GM21717 (cell line): ENCODE measurements around the gene OTOP3.
"Not testable (repeated sequence)": the region's sequence is repeated elsewhere in the genome, so short reads cannot be mapped to it uniquely, and the experiment has no call there.

Experiments
- ATAC-seq: cut with Tn5 transposase; IDR thresholded peaks from one replicate; pipeline ENCODE4 v1.9.1; 2021; ENCODE audit warnings: mild to moderate bottlenecking, moderate library complexity; ENCODE audit not compliant: unreplicated experiment

OTOP3 gene

DNA sequence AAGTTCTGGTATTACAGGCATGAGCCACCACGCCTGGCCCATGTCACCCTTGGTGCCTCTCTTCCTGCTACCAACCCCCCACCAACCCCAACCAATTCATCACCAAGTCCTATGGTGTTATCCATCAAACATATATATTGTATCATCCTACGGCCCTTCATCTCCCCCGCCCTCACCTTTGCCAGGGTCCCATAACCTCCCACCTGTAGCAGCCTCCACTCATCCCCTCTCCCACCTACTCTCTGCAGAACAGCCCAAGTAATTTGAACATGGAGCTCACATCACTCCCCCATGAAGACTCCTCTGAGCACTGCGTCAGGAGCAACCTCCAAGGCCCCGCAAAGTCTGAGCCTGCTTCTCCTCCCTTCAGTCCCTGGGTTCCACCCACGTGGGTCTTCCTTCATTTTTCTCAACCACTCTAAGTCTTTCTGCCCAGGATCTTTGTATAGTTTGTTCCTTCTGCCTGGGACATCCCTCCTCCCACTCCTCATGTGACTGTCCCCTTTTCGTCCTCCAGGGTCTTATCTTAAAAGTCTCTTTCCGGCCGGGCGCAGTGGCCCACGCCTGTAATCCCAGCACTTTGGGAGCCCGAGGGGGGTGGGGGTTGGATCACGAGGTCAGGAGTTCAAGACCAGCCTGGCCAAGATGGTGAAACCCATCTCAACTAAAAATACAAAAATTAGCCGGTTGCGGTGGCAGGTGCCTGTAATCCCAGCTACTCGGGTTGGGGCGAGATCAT lies 43.9 kb downstream of the OTOP3 start:
- ATAC-seq: no peak

DNA sequence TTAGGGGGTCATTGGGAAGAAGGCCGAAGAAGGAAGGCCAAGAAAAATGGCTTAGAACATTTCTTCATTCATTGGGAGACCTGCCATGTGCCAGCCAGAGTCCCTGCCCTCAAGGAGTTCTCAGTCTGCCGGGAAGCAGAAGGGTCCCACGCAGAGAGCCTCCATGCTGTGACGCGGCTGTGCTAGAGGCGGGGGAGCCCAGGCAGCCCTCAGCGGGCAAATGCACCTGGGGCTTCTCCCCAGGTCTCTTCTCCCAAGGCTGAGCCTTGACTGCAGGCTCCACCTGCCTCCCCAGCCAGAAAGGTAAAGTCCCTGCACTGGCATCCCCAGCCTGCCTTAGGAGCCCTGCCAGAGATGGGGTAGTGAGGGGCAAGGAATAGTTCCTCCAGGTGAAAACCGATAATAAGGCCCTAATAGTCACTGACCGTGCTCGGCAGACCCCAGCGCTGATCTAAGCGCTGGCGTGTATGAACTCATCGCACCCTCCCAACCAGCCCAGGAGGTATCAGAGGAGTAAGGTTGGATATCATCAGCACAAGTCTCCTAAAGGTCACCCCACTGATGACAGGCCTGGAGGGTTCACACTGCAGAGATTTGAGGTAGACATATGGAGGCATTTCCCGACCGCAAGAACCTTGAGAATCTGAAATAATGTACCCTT lies 45.8 kb downstream of the OTOP3 start:
- no peak for ATAC-seq

DNA sequence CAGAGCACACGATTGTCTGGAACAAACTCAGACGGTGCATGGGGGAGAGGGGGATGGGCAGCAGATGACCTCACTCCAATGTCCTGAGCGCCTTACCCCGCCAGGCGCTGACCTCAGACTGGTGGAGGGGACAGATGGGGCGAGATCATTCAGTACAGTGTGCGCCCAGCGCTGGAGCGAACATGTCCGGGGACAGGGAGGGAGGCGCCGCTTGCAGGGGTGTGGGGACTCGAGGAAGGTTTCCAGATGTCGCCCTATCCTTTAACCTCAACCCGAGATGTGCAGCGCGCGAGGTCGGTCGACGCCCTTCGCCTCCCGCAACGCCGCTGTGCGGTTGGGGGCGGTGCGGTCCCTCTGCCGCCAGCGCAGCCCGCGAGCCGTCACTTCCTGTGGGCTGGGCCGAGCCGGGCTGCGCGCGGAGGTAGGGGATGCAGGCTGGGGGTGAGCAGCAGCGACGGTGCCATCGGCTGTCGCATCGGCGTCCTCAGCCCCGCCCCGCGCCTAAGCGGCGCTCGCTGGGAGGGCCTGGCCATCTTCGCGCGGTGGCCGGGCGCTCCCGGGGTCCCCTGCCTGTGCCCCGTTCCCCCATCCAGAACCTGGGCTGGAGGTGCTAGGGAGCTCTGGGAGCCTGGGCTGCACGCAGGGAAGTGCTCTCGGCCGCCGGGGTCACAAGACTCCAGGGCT lies 46.4 kb downstream of the OTOP3 start:
- ATAC-seq: no peak

DNA sequence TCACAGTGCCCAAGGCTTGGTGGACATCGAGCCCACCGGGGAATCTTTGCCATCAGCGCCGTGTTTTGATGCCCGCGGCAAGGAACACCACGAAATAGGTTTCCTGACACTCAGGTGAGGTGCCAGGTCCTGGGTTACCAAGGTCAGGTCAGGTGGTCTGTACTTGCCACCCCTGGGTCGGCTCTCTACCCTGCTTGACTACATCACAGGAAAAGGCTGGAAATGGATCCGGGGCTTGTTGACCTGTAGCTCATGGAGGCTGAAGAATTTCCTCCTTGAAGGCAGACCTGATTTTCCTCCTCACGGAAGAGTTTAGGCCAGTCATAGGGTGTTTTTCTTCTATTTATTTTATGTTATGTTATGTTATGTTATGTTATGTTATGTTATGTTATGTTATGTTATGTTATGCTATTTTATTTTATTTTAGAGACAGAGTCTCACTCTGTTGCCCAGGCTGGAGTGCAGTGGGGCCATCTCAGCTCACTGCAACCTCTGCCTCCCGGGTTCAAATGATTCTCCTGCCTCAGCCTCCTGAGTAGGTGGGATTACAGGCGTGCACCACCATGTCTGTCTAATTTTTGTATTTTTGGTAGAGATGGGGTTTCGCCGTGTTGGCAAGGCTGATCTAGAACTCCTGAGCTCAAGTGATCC lies 47.1 kb downstream of the OTOP3 start:
- not testable (repeated sequence) for ATAC-seq

DNA sequence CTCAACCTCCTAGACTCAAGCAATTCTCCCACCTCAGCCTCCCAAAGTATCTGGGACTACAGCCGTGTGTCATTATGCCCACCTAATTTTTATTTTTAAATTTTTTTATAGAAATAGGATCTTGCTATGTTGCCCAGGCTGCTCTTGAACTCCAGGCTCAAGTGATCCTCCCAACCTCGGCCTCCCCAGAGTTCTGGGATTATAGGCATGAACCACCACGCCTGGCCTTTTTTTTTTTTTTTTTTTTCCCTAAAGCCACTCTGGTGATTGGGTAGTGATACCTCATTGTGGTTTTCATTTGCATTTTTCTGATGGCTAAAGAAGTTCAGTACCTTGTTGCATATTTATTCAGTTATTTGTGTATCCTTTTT lies 50.5 kb downstream of the OTOP3 start:
- no peak for ATAC-seq

DNA sequence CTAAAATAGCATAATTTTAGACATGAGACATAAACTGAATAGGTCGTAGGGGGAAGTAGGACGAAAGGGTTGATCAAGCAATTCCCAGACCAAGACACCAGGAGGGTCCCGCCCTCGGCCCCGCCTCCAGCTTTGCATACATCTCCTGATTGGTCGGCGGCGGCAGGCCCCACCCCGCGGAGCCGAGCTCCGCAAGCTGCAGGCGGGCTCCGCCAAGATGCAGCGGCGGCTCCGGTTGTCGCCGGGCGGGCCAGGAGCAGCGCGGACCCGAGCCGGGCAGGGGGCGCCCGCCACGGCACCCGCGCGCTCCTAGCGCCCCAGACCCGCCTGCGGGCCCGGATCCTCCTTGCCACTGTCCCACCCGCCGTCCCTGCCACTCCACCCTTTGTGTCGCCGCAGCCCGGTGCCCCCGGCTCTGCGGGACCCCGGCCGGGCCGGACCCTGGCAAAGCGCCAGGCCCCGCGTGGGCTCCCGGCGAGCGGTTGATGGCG lies 51.8 kb downstream of the OTOP3 start, which contains the start of gene CDR2L:
CDR2L (plus strand) TSS at position 215 of the 491 bp plus-strand sequence. CDS start 412 bp downstream, outside the sequence.
- ATAC-seq: peak; percentile 87

DNA sequence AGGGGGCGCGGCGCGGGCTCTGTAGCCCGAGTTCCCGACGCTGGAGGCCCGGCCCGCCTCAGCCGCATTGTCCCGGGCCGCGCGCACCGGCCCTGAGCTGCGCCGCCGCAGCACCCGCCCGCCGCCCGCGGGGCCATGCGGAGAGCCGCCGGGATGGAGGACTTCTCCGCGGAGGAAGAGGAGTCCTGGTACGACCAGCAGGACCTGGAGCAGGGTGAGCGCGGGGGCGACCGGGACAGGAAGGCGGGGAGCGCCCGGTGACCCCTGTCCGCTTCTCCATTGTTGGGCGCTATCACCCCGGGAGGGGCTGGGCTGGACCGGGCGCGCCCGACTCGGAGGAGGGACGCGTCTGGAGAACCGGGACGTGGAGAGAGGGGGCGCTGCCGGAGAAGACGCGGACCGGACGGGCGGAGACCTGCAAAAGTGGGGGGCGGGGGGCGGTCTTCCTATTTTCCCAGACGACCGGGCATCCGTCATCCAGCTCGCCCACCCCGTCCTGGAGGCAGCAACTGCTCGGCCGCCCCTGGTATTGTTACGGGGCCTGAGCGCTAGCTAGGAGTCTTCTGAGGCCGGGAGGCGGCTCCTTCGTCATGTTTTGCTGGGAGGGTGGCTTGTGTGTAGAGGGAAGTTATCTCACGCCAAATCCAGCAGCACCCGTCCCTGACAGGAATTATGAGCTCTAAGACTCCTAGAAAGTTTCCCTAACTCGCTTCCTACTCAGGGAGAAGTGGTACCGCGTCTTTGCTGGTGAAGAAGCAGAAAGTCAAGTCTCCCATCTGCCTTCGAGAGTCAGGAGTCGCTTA lies 52.4 kb downstream of the OTOP3 start:
- no peak for ATAC-seq

DNA sequence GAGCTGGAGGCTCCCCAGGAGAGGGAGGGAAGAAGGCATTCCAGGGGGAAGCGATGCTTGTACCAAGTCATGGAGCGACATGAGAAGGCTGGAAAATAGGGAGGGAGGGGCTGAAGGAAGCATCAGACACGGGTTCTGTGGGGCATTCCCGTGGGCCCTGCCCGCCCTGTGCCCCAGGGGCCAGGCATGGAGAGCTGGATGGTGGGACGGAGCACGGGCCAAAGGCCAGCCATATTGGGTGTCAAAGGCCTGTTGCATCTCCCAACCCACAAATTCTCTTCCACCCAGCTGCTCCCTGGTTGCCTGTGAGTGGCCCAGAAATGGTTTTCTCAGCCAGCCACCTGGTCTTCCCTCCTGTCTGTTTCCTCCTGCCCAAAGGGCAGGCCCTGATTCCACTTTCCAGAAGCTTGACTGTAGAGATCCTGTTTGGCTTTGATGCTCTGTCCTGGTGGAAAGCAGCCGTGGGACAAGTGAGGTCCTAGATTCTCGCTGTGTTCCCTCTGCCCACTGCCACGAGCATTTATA lies 54.9 kb downstream of the OTOP3 start:
- no peak for ATAC-seq

DNA sequence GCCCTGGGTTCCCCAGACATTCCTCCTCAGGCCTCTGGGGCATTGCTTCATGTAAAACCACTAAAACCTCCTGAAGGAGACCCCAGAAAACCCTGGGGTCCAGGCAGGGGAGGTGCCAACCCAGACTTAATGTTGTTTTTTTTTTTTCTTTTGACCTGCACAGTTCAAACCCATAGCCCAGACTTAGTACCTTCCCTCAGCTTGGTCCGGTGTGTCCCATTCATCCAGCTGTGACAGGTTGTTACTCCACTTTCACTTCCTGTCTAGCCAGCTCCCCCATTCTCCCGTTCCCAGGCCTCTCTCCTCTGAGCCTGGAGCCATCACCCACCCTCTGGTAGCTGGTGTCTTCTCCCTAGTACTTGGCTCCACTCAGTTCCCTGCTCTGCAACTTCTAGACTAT lies 56.5 kb downstream of the OTOP3 start:
- no peak for ATAC-seq

DNA sequence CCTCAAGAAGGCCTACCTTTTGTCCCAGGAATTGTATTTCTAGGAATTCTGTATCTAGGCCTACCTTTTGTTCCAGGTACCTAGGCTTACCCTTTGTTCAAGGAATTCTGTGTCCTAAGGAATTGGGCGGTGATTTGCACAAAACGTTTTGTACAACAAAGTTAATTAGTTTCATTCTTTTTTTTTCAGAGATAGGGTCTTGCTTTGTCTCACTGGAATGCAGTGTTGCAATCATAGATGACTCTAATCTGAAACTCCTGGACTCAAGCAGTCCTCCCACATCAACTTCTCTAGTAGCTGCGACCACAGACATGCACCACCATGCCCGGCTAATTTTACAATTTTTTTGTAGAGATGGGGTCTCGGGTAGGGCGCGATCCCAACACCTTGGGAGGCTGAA lies 58.7 kb downstream of the OTOP3 start:
- ATAC-seq: no peak

DNA sequence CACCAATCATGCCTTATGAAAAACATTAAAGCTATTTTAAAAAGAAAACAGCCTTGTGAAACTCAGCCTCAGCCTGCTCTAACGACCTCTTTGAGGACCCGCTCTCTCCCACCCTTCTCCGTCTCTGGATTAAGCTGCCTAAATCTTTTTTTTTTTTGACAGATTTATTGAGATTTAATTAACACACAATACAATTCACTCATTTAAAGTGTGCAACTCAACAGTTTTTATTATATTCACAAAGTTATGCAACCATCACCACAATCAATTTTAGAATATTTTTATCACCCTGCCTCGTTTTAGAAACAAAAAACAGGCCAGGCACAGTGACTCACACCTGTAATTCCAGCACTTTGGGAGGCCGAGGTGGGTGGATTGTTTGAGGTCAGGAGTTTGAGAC lies 60.1 kb downstream of the OTOP3 start:
- no peak for ATAC-seq

DNA sequence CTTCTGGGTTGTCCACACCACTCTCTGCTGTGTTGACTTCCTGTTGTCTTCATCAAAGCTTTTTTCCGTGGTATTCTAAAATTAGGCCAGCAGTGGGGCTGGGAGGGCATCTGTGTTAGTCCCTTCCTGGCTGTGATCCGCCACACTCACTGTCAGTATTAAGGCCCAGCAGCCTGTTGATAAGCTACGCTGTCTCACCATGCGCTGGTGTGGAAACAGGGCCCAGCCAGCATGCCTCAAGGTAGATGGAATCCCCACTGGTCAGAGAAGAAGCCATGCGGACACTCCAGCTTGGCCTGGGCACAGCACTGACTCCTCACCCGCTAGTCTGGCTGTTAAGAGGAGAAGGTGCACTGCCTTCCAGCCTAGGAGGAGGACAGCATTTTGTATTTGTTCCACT lies 63.1 kb downstream of the OTOP3 start:
- no peak for ATAC-seq

DNA sequence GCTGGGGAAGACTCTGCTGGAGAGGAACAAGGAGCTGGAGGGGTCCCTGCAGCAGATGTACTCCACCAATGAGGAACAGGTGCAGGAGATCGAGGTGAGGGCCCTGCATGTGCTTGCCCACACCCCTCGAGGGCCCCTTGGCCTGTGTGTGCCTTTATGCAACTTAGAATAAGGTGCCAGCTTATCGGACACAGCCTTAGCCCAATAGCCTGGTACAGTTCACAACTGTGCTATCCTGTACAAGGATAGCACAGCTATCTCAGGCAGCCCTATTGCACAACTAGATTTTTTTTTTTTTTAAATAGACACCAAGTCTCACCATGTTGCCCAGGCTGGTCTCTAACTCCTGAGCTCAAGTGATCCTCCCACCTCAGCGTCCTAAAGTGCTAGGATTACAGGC lies 63.8 kb downstream of the OTOP3 start:
- no peak for ATAC-seq
